HFFc6 (cell line): ENCODE results near the gene CNOT9. TPM values are rescaled to one million over a fixed set of nuclear protein-coding genes. Genes with fewer than 3 reads are reported as not detected.

Experiments
- DNase-seq: peaks from one replicate; pipeline ENCODE4 v3.0.0-alpha.2; 2018
- H3K27ac Mint-ChIP-seq: 2 replicates; pipeline ENCODE4 v1.8.0; 2020; ENCODE audit warnings: mild to moderate bottlenecking, mixed read lengths
- H3K27me3 Mint-ChIP-seq: 2 replicates; pipeline ENCODE4 v1.8.0; 2021; ENCODE audit warnings: mild to moderate bottlenecking, moderate library complexity, mixed read lengths; ENCODE audit not compliant: insufficient read depth
- H3K36me3 Mint-ChIP-seq: 2 replicates; pipeline ENCODE4 v1.8.0; 2021; ENCODE audit warnings: low read depth, mixed read lengths
- H3K4me1 Mint-ChIP-seq: 2 replicates; pipeline ENCODE4 v1.8.0; 2020; ENCODE audit warnings: low read depth, mixed read lengths
- H3K4me3 Mint-ChIP-seq: 2 replicates; pipeline ENCODE4 v1.8.0; 2020; ENCODE audit warnings: mild to moderate bottlenecking, moderate library complexity, mixed read lengths
- H3K9me3 Mint-ChIP-seq: 2 replicates; pipeline ENCODE4 v1.8.0; 2020; ENCODE audit warnings: mild to moderate bottlenecking, mixed read lengths
- CTCF ChIP-seq: fragments of 200-600 bp; sonication (generic); IDR thresholded peaks from 2 replicates; pipeline ENCODE4 v1.5.0; 2021; ENCODE audit warnings: antibody characterized with exemption, mild to moderate bottlenecking
- total RNA-seq, 6 experiments: library from RNA; stranded (reverse); fragmentation: NEBNext Ultra II Directional; extraction: Animal tissue kit (Norgen Biotek cat#: 25700); gene quantifications; 2 replicates in 1 of 6; 3 replicates in 5 of 6; pipeline ENCODE4 v1.2.3, GENCODE V29; 2021

CNOT9 gene
- total RNA-seq, 6 experiments from 2014 or later, result 36.9 to 57.5 (median 49.3) TPM

- Mint-ChIP-seq H3K27me3 (no peaks in the 10 kb centered on the region; the same call in 1 of the 2 replicates), H3K4me3 (no peak overlapping the region), H3K27ac (no peak overlapping the region), H3K4me1 (peaks cover 11% of the 10 kb centered on the region), H3K9me3 (no peaks in the 10 kb centered on the region), H3K36me3 (peaks cover 13% of the 10 kb centered on the region)
- no peak for DNase-seq
- TF ChIP-seq CTCF, result no peak
Observed at GRCh38 chr2:218642121-218642656, 73.5 kb downstream of the CNOT9 start.

- no peak overlapping the region for H3K27ac Mint-ChIP-seq
- H3K4me1 Mint-ChIP-seq, result peaks cover 11% of the 10 kb centered on the region
- no peak for DNase-seq
- H3K36me3 Mint-ChIP-seq, result peaks cover 13% of the 10 kb centered on the region
- no peak for TF ChIP-seq CTCF
- no peak overlapping the region for H3K4me3 Mint-ChIP-seq
- no peaks in the 10 kb centered on the region for H3K9me3 Mint-ChIP-seq
- H3K27me3 Mint-ChIP-seq, result no peaks in the 10 kb centered on the region; the same call in 1 of the 2 replicates
Observed at GRCh38 chr2:218642786-218643185, 74.1 kb downstream of the CNOT9 start.

- TF ChIP-seq CTCF, result no peak
- DNase-seq, result no peak
- H3K36me3 Mint-ChIP-seq, result peaks cover 24% of the 10 kb centered on the region
- no peak overlapping the region for H3K4me3 Mint-ChIP-seq
- H3K27ac Mint-ChIP-seq, result no peak overlapping the region
- no peaks in the 10 kb centered on the region for H3K9me3 Mint-ChIP-seq
- H3K27me3 Mint-ChIP-seq, result no peaks in the 10 kb centered on the region; the same call in 1 of the 2 replicates
- peaks cover 11% of the 10 kb centered on the region for H3K4me1 Mint-ChIP-seq
Observed at GRCh38 chr2:218643751-218644310, 75.2 kb downstream of the CNOT9 start.

GRCh38 chr2:218644721-218645120, 76.1 kb downstream of the CNOT9 start:
- peaks cover 11% of the 10 kb centered on the region for H3K4me1 Mint-ChIP-seq
- H3K9me3 Mint-ChIP-seq, result no peaks in the 10 kb centered on the region
- H3K27ac Mint-ChIP-seq, result peak overlapping the region; percentile 85

GRCh38 chr2:218645126-218645525, 76.5 kb downstream of the CNOT9 start:
- peaks cover 22% of the 10 kb centered on the region for H3K36me3 Mint-ChIP-seq
- no peak overlapping the region for H3K4me3 Mint-ChIP-seq
- peak; percentile 66 for DNase-seq
- H3K9me3 Mint-ChIP-seq, result no peaks in the 10 kb centered on the region
- no peaks in the 10 kb centered on the region; the same call in 1 of the 2 replicates for H3K27me3 Mint-ChIP-seq
- peaks cover 11% of the 10 kb centered on the region for H3K4me1 Mint-ChIP-seq
- peak overlapping the region; percentile 85 for H3K27ac Mint-ChIP-seq
- no peak for TF ChIP-seq CTCF

More at GRCh38 chr2:218644721-218645120, 76.1 kb downstream of the CNOT9 start:
- Mint-ChIP-seq H3K27me3 (no peaks in the 10 kb centered on the region; the same call in 1 of the 2 replicates), H3K36me3 (peaks cover 22% of the 10 kb centered on the region), H3K4me3 (no peak overlapping the region)
- peak; percentile 10; the same call in 1 of the 2 replicates for TF ChIP-seq CTCF
- DNase-seq, result no peak

Other genes with a start within 250 kb of the CNOT9 start
- not detected for gene CATIP, start 212.0 kb upstream of the CNOT9 start, total RNA-seq
- gene SLC11A1, start 186.6 kb upstream of the CNOT9 start, total RNA-seq, result under 1 TPM; 0.05 to 0.16 (median 0.11) TPM
- 10 to 100 TPM; 72.0 to 82.0 (median 75.5) TPM for gene CTDSP1, start 169.0 kb upstream of the CNOT9 start, total RNA-seq
- gene VIL1, start 149.7 kb upstream of the CNOT9 start, total RNA-seq, result not detected
- gene USP37, start 488 bp upstream of the CNOT9 start, total RNA-seq, result 1 to 10 TPM; 6.1 to 7.4 (median 6.8) TPM
- 1 to 10 TPM in 2 of 6 experiments, under 1 TPM in 4; 0.61 to 1.3 (median 0.83) TPM for gene PLCD4, start 39.1 kb downstream of the CNOT9 start, total RNA-seq
- 10 to 100 TPM; 21.2 to 24.9 (median 23.5) TPM for gene ZNF142, start 90.8 kb downstream of the CNOT9 start, total RNA-seq
- gene BCS1L, start 90.8 kb downstream of the CNOT9 start, total RNA-seq, result 10 to 100 TPM; 32.9 to 43.5 (median 35.8) TPM
- gene RNF25, start 103.2 kb downstream of the CNOT9 start, total RNA-seq, result 10 to 100 TPM; 32.7 to 47.9 (median 39.2) TPM
- gene STK36, start 103.2 kb downstream of the CNOT9 start, total RNA-seq, result 10 to 100 TPM; 20.0 to 31.0 (median 23.8) TPM
- 10 to 100 TPM; 16.1 to 19.6 (median 17.0) TPM for gene TTLL4, start 142.0 kb downstream of the CNOT9 start, total RNA-seq
- under 1 TPM in 4 of 6 experiments, not detected in 2; 0.18 to 0.26 (median 0.21) TPM for gene CYP27A1, start 213.3 kb downstream of the CNOT9 start, total RNA-seq